ENCODE data around the gene PIK3AP1.

The PIK3AP1 gene

GRCh38 chr10:96639899-96640298 lies 80.4 kb downstream of the PIK3AP1 start:
- DNase-seq, result no peak

- DNase-seq, result no peak
Measured at GRCh38 chr10:96638696-96639095, 81.6 kb downstream of the PIK3AP1 start.

- DNase-seq, result no peak
Measured at GRCh38 chr10:96638120-96638519, 82.2 kb downstream of the PIK3AP1 start.

GRCh38 chr10:96637709-96638108 lies 82.6 kb downstream of the PIK3AP1 start:
- DNase-seq, result no peak

- DNase-seq, result no peak
Measured at GRCh38 chr10:96636551-96636950, 83.8 kb downstream of the PIK3AP1 start.

- no peak for DNase-seq
Measured at GRCh38 chr10:96632974-96633710, 87.2 kb downstream of the PIK3AP1 start.

- no peak for DNase-seq
Measured at GRCh38 chr10:96627292-96627691, 93.0 kb downstream of the PIK3AP1 start.

- peak; percentile 45 for DNase-seq
Measured at GRCh38 chr10:96626795-96627194, 93.5 kb downstream of the PIK3AP1 start.

GRCh38 chr10:96625173-96625572 lies 95.1 kb downstream of the PIK3AP1 start:
- DNase-seq, result no peak

GRCh38 chr10:96622013-96622787 lies 98.1 kb downstream of the PIK3AP1 start:
- peak; percentile 92 for DNase-seq

- peak; percentile 69 for DNase-seq
Measured at GRCh38 chr10:96619796-96620773, 100.2 kb downstream of the PIK3AP1 start.

- peak; percentile 99 for DNase-seq
Measured at GRCh38 chr10:96619120-96619519, 101.2 kb downstream of the PIK3AP1 start.

- DNase-seq, result peak; percentile 91
Measured at GRCh38 chr10:96618653-96619052, 101.7 kb downstream of the PIK3AP1 start.

GRCh38 chr10:96616961-96617360 lies 103.4 kb downstream of the PIK3AP1 start:
- no peak for DNase-seq

- peak; percentile 88 for DNase-seq
Measured at GRCh38 chr10:96614515-96614914, 105.8 kb downstream of the PIK3AP1 start.

- no peak for DNase-seq
Measured at GRCh38 chr10:96613576-96613975, 106.7 kb downstream of the PIK3AP1 start.

- DNase-seq, result no peak
Measured at GRCh38 chr10:96612055-96612830, 108.1 kb downstream of the PIK3AP1 start.

GRCh38 chr10:96610817-96611216 lies 109.5 kb downstream of the PIK3AP1 start:
- DNase-seq, result peak; percentile 13

GRCh38 chr10:96609510-96609909 lies 110.8 kb downstream of the PIK3AP1 start:
- no peak for DNase-seq

- DNase-seq, result no peak
Measured at GRCh38 chr10:96608805-96609204, 111.5 kb downstream of the PIK3AP1 start.

GRCh38 chr10:96608262-96608661 lies 112.1 kb downstream of the PIK3AP1 start:
- DNase-seq, result no peak

GRCh38 chr10:96606946-96607345 lies 113.4 kb downstream of the PIK3AP1 start:
- DNase-seq, result no peak

All from OCI-M1 (cell line).